Measurements from ENCODE around the gene DOP1A.

Gene DOP1A

GRCh38 chr6:83096791-83097190, 29.3 kb downstream of the DOP1A start:
- no peak overlapping the region for H3K4me2 ChIP-seq (ENCODE audit: low read length)
- no peak for TF ChIP-seq EZH2 (IDR thresholded peaks at IDR 0.05; ENCODE audit: borderline replicate concordance, low read length)

GRCh38 chr6:83097204-83097603, 29.7 kb downstream of the DOP1A start:
- no peak overlapping the region for H3K9ac ChIP-seq (ENCODE audit: low read length)
- no peaks in the 10 kb centered on the region for H3K27me3 ChIP-seq (ENCODE audit: insufficient read depth, low read length)
- no peak overlapping the region for H3K4me2 ChIP-seq (ENCODE audit: low read length)
- no peak overlapping the region for H2AFZ ChIP-seq (ENCODE audit: low read length)
- H3K4me1 ChIP-seq (ENCODE audit: insufficient read depth, low read length, severe bottlenecking), result no peaks in the 10 kb centered on the region
- H3K9me3 ChIP-seq (ENCODE audit: low read length), result no peaks in the 10 kb centered on the region
- no peak for TF ChIP-seq CTCF (IDR thresholded peaks at IDR 0.05; ENCODE audit: low read length)
- no peak for TF ChIP-seq EZH2 (IDR thresholded peaks at IDR 0.05; ENCODE audit: borderline replicate concordance, low read length)
- H3K4me3 ChIP-seq (ENCODE audit: low read depth, low read length, poor library complexity, severe bottlenecking), result no peak overlapping the region
- H3K36me3 ChIP-seq (ENCODE audit: insufficient read depth, low read length), result peaks cover 45% of the 10 kb centered on the region
- H3K9me2 ChIP-seq (ENCODE audit: low read depth, low read length), result no peaks in the 10 kb centered on the region
- no peak overlapping the region for H3K27ac ChIP-seq (ENCODE audit: low read depth, low read length, poor library complexity, severe bottlenecking)
- H3F3A ChIP-seq (ENCODE audit: insufficient read depth, low read length), result no peaks in the 10 kb centered on the region
- peaks cover 15% of the 10 kb centered on the region; the same call in 1 of the 2 replicates for H3K79me2 ChIP-seq (ENCODE audit: insufficient read depth, low read length)
- H4K20me1 ChIP-seq (ENCODE audit: insufficient read depth, low read length), result no peaks in the 10 kb centered on the region

More at GRCh38 chr6:83096791-83097190, 29.3 kb downstream of the DOP1A start:
- Histone ChIP-seq H3K4me1 (ENCODE audit: insufficient read depth, low read length, severe bottlenecking) (no peaks in the 10 kb centered on the region), H4K20me1 (ENCODE audit: insufficient read depth, low read length) (no peaks in the 10 kb centered on the region), H3K27ac (ENCODE audit: low read depth, low read length, poor library complexity, severe bottlenecking) (no peak overlapping the region), H2AFZ (ENCODE audit: low read length) (no peak overlapping the region), H3K9ac (ENCODE audit: low read length) (no peak overlapping the region), H3K4me3 (ENCODE audit: low read depth, low read length, poor library complexity, severe bottlenecking) (no peak overlapping the region), H3K79me2 (ENCODE audit: insufficient read depth, low read length) (peaks cover 19% of the 10 kb centered on the region; the same call in 1 of the 2 replicates), H3K36me3 (ENCODE audit: insufficient read depth, low read length) (peaks cover 41% of the 10 kb centered on the region), H3K9me2 (ENCODE audit: low read depth, low read length) (no peaks in the 10 kb centered on the region), H3F3A (ENCODE audit: insufficient read depth, low read length) (no peaks in the 10 kb centered on the region), H3K9me3 (ENCODE audit: low read length) (no peaks in the 10 kb centered on the region), H3K27me3 (ENCODE audit: insufficient read depth, low read length) (no peaks in the 10 kb centered on the region)

GRCh38 chr6:83097675-83098074, 30.2 kb downstream of the DOP1A start:
- TF ChIP-seq CTCF (IDR thresholded peaks at IDR 0.05; ENCODE audit: low read length) (no peak), EZH2 (IDR thresholded peaks at IDR 0.05; ENCODE audit: borderline replicate concordance, low read length) (no peak)
- no peaks in the 10 kb centered on the region for H3F3A ChIP-seq (ENCODE audit: insufficient read depth, low read length)
- no peaks in the 10 kb centered on the region for H4K20me1 ChIP-seq (ENCODE audit: insufficient read depth, low read length)
- H3K79me2 ChIP-seq (ENCODE audit: insufficient read depth, low read length), result 0 out of 2 replicates have a peak, but pooled peaks cover 13% of the 10 kb centered on the region
- H3K27ac ChIP-seq (ENCODE audit: low read depth, low read length, poor library complexity, severe bottlenecking), result no peak overlapping the region
- no peak overlapping the region for H2AFZ ChIP-seq (ENCODE audit: low read length)
- peaks cover 48% of the 10 kb centered on the region for H3K36me3 ChIP-seq (ENCODE audit: insufficient read depth, low read length)
- no peaks in the 10 kb centered on the region for H3K4me1 ChIP-seq (ENCODE audit: insufficient read depth, low read length, severe bottlenecking)
- no peaks in the 10 kb centered on the region for H3K9me2 ChIP-seq (ENCODE audit: low read depth, low read length)
- H3K9me3 ChIP-seq (ENCODE audit: low read length), result no peaks in the 10 kb centered on the region
- H3K27me3 ChIP-seq (ENCODE audit: insufficient read depth, low read length), result no peaks in the 10 kb centered on the region
- H3K9ac ChIP-seq (ENCODE audit: low read length), result no peak overlapping the region
- no peak overlapping the region for H3K4me3 ChIP-seq (ENCODE audit: low read depth, low read length, poor library complexity, severe bottlenecking)
- H3K4me2 ChIP-seq (ENCODE audit: low read length), result no peak overlapping the region

GRCh38 chr6:83098589-83098988, 31.1 kb downstream of the DOP1A start:
- Histone ChIP-seq H3K4me3 (ENCODE audit: low read depth, low read length, poor library complexity, severe bottlenecking) (no peak overlapping the region), H3K9me3 (ENCODE audit: low read length) (no peaks in the 10 kb centered on the region), H3K9me2 (ENCODE audit: low read depth, low read length) (no peaks in the 10 kb centered on the region), H3K36me3 (ENCODE audit: insufficient read depth, low read length) (peaks cover 57% of the 10 kb centered on the region), H3K79me2 (ENCODE audit: insufficient read depth, low read length) (0 out of 2 replicates have a peak, but pooled peaks cover 8% of the 10 kb centered on the region), H4K20me1 (ENCODE audit: insufficient read depth, low read length) (no peaks in the 10 kb centered on the region), H3K4me2 (ENCODE audit: low read length) (no peak overlapping the region), H3K27ac (ENCODE audit: low read depth, low read length, poor library complexity, severe bottlenecking) (no peak overlapping the region), H3K9ac (ENCODE audit: low read length) (no peak overlapping the region), H2AFZ (ENCODE audit: low read length) (no peak overlapping the region), H3K27me3 (ENCODE audit: insufficient read depth, low read length) (no peaks in the 10 kb centered on the region), H3F3A (ENCODE audit: insufficient read depth, low read length) (no peaks in the 10 kb centered on the region), H3K4me1 (ENCODE audit: insufficient read depth, low read length, severe bottlenecking) (no peaks in the 10 kb centered on the region)
- TF ChIP-seq CTCF (IDR thresholded peaks at IDR 0.05; ENCODE audit: low read length), result no peak
- TF ChIP-seq EZH2 (IDR thresholded peaks at IDR 0.05; ENCODE audit: borderline replicate concordance, low read length), result no peak
